UCSD-AML1 (cell line): ENCODE results near the gene ACOX1.

ENCODE experiments used
- DNase-seq: peaks from one replicate; lab custom pipeline; 2025; ENCODE audit not compliant: unreplicated experiment; lab: John Stamatoyannopoulos, UW

The ACOX1 gene

GRCh38 chr17:75909051-75909811 lies 69.7 kb downstream of the ACOX1 start:
- DNase-seq = no peak

GRCh38 chr17:75908201-75908600 lies 70.8 kb downstream of the ACOX1 start:
- DNase-seq = no peak

GRCh38 chr17:75906143-75906884 lies 72.7 kb downstream of the ACOX1 start:
- no peak for DNase-seq

- peak; percentile 97 for DNase-seq
These were observed 74.0 kb downstream of the ACOX1 start, which contains the start of gene MRPL38 for GRCh38 chr17:75904749-75905521. MRPL38 (minus strand) TSS chr17:75904884; CDS start chr17:75904875, 9 bp downstream.

GRCh38 chr17:75902406-75902805 lies 76.6 kb downstream of the ACOX1 start:
- DNase-seq = no peak

DNA sequence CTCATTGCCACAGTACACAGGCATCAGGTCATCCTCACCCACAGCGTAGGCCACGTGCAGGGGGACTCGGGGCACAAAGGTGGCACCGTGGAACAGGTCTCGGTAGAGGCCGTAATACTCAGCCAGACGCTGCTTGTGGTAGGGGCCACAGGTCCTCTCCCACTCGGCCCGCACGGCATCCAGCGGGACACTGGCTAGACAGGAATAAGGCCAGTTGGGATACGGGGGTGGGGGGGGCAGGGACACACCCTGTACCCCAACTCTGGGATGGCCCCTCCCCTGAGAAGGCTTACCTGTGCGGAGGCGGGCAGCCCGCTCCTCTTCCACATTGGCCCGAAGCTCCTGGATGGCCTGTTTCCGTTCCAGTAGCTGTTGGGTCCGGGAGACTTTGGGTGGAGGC lies 77.2 kb downstream of the ACOX1 start:
- no peak for DNase-seq

DNA sequence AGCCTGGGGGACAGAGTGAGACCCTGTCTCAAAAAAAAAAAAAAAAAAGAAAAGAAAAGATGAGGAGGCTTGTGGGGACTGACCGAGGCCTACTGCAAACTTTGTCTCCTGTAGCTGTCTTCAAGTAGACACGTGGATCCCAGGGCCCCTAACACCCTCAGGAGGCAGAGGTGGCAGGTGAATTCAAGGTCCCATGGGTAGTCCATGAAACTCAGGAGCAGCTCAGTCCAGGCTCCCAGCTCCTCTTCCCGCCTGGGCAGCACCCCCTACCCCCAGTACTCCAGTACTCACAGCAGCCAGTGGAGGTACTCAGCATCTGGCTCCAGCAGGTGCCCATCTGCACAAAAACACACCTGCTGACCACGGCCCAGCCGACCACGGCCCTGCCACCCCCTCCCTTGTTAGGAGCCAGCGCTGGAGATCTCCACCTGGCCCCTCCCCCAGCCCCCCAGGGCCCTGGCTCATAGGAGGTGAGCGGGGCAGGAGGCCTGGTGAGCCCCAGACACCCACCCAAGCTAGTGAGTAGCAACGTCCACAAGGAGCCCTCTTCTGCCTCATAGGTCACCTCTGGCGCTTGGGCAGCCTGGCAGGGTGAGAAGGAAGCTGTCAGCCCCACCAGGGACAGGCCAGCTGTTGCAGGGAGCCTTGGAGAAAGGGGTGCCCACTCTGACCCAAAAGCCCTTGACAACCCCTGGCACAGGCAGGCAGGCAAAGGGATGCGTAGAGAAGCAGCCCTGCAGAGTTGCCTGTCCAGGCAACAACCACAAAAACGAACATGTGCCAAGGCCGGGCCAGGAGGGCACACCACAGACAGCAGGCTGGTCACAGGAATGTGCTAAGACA lies 78.1 kb downstream of the ACOX1 start:
- DNase-seq = no peak

DNA sequence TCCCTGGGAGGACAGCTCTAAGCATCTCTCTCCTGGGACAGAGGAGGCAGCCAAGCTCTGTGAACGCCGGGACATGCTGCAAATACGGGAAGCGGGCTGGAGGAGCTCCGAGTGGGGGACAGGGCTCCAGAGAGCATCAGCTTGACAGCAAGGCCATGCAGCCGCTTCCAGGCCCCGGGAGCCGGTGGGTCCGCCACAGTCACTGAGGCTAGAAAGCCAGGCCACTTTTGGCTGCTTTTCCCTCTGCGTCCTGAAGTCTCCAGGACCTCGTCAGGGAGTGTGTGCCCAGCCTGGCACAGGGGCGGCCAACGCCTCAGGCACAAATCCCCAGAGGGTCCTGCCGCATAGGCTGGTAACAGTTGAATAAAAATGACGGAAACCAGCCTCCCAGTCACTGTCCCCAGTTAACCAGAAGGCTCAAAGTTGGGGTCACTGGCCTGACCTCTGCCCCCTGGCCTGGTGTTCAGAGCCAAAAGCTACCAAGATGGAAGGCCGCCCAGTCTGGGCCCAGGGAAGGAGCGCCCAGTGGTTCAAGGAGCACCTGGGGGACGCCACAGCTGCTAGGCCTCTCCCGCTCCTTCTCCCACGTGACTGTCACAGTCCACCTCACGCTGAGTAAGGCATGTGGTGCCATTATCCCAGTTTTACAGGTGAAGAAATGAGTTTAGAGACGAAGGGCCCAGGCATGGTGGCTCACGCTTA lies 79.0 kb downstream of the ACOX1 start:
- no peak for DNase-seq

DNA sequence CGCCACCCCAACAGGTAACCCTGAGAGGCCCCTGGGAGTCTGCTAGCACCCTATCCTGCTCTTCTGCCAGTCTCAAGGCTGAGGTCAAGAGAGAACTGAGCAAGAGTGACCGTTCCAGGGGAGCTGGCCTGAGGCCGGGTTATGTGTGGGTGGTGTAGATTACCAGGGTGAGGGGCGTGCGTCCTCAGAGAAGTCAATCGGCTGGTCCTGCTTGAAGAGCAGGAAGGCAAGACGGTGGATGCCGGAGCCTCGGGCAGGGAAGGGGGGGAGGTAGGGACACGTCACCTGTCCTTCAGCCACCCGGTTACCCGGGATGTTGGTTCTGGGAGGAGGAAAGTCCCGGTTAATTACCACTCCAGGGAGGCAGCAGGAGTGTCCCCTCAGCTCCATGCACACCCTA lies 79.6 kb downstream of the ACOX1 start:
- no peak for DNase-seq

GRCh38 chr17:75898791-75899190 lies 80.2 kb downstream of the ACOX1 start:
- no peak for DNase-seq

GRCh38 chr17:75898065-75898464 lies 80.9 kb downstream of the ACOX1 start:
- no peak for DNase-seq

- DNase-seq = no peak
These were observed 81.6 kb downstream of the ACOX1 start for GRCh38 chr17:75897160-75898019.

- peak; percentile 84 for DNase-seq
These were observed 82.4 kb downstream of the ACOX1 start, which contains the start of gene TRIM65 for GRCh38 chr17:75896415-75897159. TRIM65 (minus strand) TSS chr17:75896951; CDS start chr17:75896937, 14 bp downstream.

DNA sequence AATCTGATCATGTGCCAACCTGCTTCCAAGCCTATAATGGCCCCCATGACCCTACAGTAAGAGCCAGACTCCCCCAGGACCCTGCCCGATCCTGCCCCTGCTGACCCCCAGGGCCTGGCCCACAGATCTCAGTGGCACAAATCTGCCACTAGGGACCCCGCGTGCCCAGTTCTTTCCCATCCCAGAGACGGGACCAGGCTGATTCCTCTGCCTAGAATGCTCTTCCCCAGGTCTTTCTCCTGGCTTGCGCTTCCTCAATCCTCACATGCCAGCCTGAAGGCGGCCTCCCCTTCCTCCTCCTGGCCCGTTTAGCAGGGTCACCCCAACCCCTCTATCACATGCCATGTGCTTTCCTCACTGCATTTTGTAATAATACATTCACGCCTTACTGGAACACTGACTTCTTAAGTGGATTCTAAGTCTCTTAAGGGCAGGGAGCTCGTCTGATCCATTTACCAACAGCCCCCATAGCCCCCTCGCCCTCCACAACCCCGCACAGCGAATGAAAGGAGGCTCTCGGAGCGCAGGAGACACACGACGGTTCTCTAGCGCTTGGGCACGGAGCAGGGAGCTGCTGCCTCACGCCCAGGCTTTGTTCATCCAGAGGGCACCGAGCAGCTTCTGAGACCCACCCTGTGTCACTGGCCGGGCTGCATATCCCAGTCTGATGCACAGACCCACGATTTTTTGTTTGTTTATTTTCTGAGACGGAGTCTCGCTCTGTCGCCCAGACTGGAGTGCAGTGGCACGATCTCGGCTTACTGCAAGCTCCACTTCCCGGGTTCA lies 83.4 kb downstream of the ACOX1 start:
- peak; percentile 42 for DNase-seq

DNA sequence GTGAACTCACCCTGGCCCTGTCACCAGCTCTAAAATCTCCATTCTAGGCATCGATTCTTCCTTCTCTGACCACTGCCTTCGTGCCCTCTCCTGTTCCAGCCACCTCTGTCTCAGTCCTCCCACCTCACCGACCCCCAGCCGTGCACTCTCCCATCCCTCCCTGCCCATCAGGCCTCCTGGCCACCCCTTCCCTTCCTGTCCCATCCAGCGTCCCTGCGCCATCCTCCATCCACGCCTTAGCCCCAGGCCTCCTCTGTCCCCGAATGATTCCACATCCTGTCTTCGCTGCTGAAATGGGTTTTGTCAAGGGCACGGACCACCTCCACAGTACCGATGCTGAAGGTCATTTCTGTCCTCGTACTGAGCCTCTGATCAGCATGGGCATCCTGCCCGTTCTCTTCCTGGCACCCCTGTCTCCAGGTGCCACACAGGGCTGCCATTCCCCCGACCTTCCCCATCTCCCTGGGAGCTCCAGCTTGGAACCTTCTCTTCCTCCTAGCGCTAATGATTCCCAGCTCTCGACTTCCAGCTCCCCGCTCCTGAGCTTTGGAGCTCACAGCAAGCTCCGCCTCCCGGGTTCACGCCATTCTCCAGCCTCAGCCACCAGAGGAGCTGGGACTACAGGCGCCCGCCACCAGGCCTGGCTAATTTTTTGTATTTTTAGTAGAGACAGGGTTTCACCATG lies 84.8 kb downstream of the ACOX1 start:
- DNase-seq = no peak

DNA sequence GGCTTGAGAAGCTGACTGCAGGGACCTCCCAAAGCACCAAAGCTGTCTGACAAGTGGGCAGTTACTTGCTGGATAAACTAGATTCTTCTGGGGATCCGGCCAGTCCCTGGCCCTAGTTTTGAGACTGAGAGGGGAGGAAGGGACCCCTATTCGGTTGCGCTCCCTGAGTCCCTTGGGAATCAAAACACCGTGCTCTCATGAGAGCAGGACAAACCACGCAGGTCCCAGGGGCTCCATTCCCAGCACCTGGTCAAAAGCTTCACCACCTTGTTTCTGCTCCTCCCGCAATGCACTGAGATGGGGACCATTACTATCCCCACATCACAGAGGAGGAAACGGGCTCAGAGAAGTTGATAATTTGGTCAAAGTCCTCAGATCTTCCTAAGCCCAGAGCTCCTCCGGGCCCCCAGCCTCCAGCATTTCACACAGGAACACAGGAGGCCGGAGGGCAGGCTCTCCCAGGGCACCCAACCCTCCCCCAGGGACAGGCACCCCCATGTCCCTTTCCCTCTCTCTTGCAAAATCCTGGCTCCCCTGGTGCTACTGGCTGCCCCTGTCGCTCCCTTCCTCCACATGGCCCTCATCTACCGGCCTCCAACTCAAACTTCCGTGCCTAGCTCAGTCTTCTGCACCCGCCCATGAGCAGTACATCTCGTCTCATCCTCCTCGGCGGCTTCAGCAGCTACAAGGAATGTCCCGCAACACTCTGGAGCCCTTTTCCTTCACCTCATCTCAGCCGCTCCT lies 85.5 kb downstream of the ACOX1 start:
- DNase-seq = no peak
